OCI-LY3 (cell line): ENCODE measurements around the gene SETBP1.

Experiments
- H2AFZ ChIP-seq: fragments of 200-600, 300-600 bp; shearing (Covaris generic); 2 replicates; pipeline ENCODE4 v1.6.0; 2014; ENCODE audit warnings: antibody characterized with exemption, low read depth, low read length
- H3K27ac ChIP-seq: fragments of 200-600, 300-600 bp; sonication (generic); 2 replicates; pipeline ENCODE4 v1.5.1; 2014; ENCODE audit warnings: mild to moderate bottlenecking, low read length, moderate library complexity, mixed read lengths
- H3K27me3 ChIP-seq: fragments of 200-600, 300-600 bp; sonication (generic); 2 replicates; pipeline ENCODE4 v1.6.1; 2014; ENCODE audit warnings: low read depth, low read length, mixed read lengths
- H3K36me3 ChIP-seq: fragments of 200-600, 300-600 bp; sonication (generic); replicated peaks from 2 replicates; pipeline ENCODE3; 2014; ENCODE audit warnings: low read depth, low read length, mixed read lengths
- H3K4me1 ChIP-seq: fragments of 300-600, 200-600 bp; sonication (generic); 2 replicates; pipeline ENCODE4 v1.6.1; 2014; ENCODE audit warnings: low read length, mixed read lengths
- H3K4me2 ChIP-seq: fragments of 200-600, 300-600 bp; sonication (generic); 2 replicates; pipeline ENCODE4 v1.6.1; 2014; ENCODE audit warnings: low read length, mixed read lengths
- H3K4me3 ChIP-seq: fragments of 300-600, 200-600 bp; sonication (generic); 2 replicates; pipeline ENCODE4 v1.5.1; 2014; ENCODE audit warnings: antibody characterized with exemption, mild to moderate bottlenecking, low read length, moderate library complexity
- H3K79me2 ChIP-seq: fragments of 300-600, 200-600 bp; shearing (Covaris generic); 2 replicates; pipeline ENCODE4 v1.6.1; 2014; ENCODE audit warnings: mild to moderate bottlenecking, low read length, mixed read lengths
- H3K9ac ChIP-seq: fragments of 300-600, 200-600 bp; shearing (Covaris generic); 2 replicates; pipeline ENCODE4 v1.6.0; 2014; ENCODE audit warnings: mild to moderate bottlenecking, low read length, moderate library complexity
- H3K9me3 ChIP-seq: fragments of 200-600, 300-600 bp; shearing (Covaris generic); 2 replicates; pipeline ENCODE4 v1.6.1; 2014; ENCODE audit warnings: low read length, mixed read lengths; ENCODE audit not compliant: insufficient read depth
- H4K20me1 ChIP-seq: fragments of 200-600, 300-600 bp; sonication (generic); 2 replicates; pipeline ENCODE4 v1.6.1; 2016; ENCODE audit warnings: low read length, mixed read lengths; ENCODE audit not compliant: insufficient read depth
- EZH2phosphoT487 ChIP-seq: fragments of 200-600 bp; shearing (Covaris generic); IDR thresholded peaks from 2 replicates; pipeline ENCODE4 v1.6.1; 2018; ENCODE audit warnings: antibody characterized with exemption, mixed run types, low read depth
- TF ChIP-seq, protein P1 (sequence below): fragments of 200-600, 300-600 bp; sonication (generic); IDR thresholded peaks from 2 replicates; pipeline ENCODE4 v1.5.1; 2014; ENCODE audit warnings: antibody characterized with exemption, low read length, low read depth

SETBP1 gene

DNA sequence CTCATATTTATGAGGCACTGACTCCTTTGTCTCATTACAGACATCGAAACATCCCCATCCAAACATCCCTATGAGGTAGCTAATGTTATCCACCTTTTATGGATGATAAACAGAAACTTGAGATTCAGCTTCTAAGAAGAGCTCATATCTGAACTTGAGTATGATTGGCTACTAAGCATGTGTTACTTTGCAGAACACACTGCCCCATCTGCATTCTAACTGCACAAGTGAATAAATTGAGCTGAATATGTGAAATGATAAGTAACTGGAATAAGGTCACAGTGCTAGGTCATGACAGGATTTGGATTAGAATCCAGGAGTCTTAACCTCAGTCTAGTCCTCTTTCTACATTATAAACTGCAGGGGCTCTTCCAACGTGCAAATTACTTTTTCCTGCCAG lies 172.7 kb downstream of the SETBP1 start:
- Histone ChIP-seq H3K36me3 (no peaks in the 10 kb centered on the region), H3K27me3 (no peaks in the 10 kb centered on the region), H3K4me3 (no peak overlapping the region), H3K9ac (no peak overlapping the region), H3K4me2 (no peak overlapping the region), H3K9me3 (no peaks in the 10 kb centered on the region), H3K79me2 (no peaks in the 10 kb centered on the region), H3K4me1 (peaks cover 22% of the 10 kb centered on the region), H3K27ac (no peak overlapping the region), H4K20me1 (no peaks in the 10 kb centered on the region), H2AFZ (no peak overlapping the region)
- TF ChIP-seq EZH2phosphoT487: no peak
- TF ChIP-seq, protein P1, sequence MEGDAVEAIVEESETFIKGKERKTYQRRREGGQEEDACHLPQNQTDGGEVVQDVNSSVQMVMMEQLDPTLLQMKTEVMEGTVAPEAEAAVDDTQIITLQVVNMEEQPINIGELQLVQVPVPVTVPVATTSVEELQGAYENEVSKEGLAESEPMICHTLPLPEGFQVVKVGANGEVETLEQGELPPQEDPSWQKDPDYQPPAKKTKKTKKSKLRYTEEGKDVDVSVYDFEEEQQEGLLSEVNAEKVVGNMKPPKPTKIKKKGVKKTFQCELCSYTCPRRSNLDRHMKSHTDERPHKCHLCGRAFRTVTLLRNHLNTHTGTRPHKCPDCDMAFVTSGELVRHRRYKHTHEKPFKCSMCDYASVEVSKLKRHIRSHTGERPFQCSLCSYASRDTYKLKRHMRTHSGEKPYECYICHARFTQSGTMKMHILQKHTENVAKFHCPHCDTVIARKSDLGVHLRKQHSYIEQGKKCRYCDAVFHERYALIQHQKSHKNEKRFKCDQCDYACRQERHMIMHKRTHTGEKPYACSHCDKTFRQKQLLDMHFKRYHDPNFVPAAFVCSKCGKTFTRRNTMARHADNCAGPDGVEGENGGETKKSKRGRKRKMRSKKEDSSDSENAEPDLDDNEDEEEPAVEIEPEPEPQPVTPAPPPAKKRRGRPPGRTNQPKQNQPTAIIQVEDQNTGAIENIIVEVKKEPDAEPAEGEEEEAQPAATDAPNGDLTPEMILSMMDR: no peak

DNA sequence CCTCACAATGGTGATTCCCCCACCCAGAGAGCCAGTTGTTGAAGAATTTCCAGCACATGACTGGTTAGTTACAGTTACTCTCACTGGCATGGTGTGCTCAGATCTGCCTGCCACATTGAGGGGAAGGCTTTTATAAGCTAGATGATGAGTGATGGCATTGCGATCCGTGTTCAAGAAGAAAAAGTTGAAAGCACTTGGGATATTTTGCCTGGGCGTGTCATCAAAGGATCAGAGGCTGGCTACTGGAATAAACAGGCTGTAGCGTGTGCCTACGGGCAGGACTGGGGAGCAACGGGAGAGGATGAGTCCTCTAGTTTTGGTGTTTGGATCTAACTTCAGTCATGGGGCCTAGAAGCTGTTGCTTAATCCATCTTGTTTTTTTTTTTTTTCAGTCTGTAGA lies 175.0 kb downstream of the SETBP1 start:
- no peaks in the 10 kb centered on the region for H3K36me3 ChIP-seq
- H3K9me3 ChIP-seq: no peaks in the 10 kb centered on the region
- H2AFZ ChIP-seq: no peak overlapping the region
- no peaks in the 10 kb centered on the region for H3K79me2 ChIP-seq
- H3K27ac ChIP-seq: no peak overlapping the region
- H3K9ac ChIP-seq: no peak overlapping the region
- peaks cover 22% of the 10 kb centered on the region for H3K4me1 ChIP-seq
- H3K4me2 ChIP-seq: no peak overlapping the region
- H3K4me3 ChIP-seq: no peak overlapping the region
- TF ChIP-seq, protein P1: no peak
- TF ChIP-seq EZH2phosphoT487: no peak
- H3K27me3 ChIP-seq: no peaks in the 10 kb centered on the region
- no peaks in the 10 kb centered on the region for H4K20me1 ChIP-seq

DNA sequence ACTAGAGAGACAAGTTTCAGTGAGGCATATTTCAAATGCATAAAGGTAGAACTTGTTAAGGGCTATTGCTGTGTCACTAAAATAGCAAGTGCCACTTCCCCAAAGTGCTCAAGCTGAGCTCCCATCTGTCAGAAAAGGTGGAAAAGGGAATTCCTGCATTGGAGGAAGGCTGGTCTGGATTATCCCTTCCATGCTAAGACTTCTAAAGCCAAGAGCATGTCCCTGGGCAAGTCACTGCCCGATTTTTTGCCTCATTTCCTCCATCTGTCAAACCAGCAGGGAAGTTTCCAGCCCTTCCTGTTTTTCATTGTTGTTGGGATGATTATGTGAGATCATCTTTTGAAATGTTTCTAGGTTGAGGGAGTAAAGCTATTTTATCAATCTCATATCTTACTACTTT lies 175.5 kb downstream of the SETBP1 start:
- H4K20me1 ChIP-seq: no peaks in the 10 kb centered on the region
- no peak overlapping the region for H3K27ac ChIP-seq
- H3K79me2 ChIP-seq: no peaks in the 10 kb centered on the region
- no peak for TF ChIP-seq EZH2phosphoT487
- TF ChIP-seq, protein P1: no peak
- no peak overlapping the region for H3K9ac ChIP-seq
- H2AFZ ChIP-seq: no peak overlapping the region
- H3K36me3 ChIP-seq: no peaks in the 10 kb centered on the region
- no peak overlapping the region for H3K4me2 ChIP-seq
- H3K4me1 ChIP-seq: peaks cover 20% of the 10 kb centered on the region
- no peaks in the 10 kb centered on the region for H3K27me3 ChIP-seq
- no peak overlapping the region for H3K4me3 ChIP-seq
- no peaks in the 10 kb centered on the region for H3K9me3 ChIP-seq

DNA sequence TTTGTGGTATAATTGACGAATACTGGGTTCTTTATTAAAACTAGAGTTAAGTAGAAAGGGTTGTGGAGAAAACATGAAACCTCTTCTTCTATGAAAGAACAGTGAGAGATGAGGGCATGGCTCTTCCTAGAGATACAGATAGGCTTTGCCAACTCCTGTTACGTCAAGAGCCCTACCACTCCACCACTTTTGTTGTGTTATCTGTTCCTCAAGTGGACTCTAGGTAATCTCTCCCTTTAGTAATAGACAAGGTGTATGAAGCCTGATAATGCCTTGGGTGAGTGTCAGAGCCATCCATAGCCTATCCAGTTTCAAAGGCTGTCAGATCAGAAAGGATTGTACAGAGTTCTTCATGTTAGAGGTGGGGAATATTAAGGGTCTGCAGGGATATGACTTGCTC lies 176.4 kb downstream of the SETBP1 start:
- Histone ChIP-seq H2AFZ (no peak overlapping the region), H3K79me2 (no peaks in the 10 kb centered on the region), H3K36me3 (no peaks in the 10 kb centered on the region), H3K4me1 (peaks cover 19% of the 10 kb centered on the region), H3K4me3 (no peak overlapping the region), H3K4me2 (no peak overlapping the region), H3K27me3 (no peaks in the 10 kb centered on the region), H3K27ac (no peak overlapping the region), H4K20me1 (no peaks in the 10 kb centered on the region), H3K9ac (no peak overlapping the region), H3K9me3 (no peaks in the 10 kb centered on the region)
- no peak for TF ChIP-seq EZH2phosphoT487
- TF ChIP-seq, protein P1: no peak
